Measurements from ENCODE around the gene PARD3. TPM values are rescaled to one million over a fixed set of nuclear protein-coding genes. Genes with fewer than 3 reads are reported as not detected.

The PARD3 gene
- total RNA-seq, 1 experiment from 2014 or later: 51.8 TPM

GRCh38 chr10:34154383-34154900, 660.7 kb downstream of the PARD3 start:
- DNase-seq (ENCODE audit: low spot score) (no peak), ATAC-seq (no peak)
- ChIA-PET CTCF (no interaction called here), POLR2A (no interaction called here)
- H3K9me3 Mint-ChIP-seq: no peaks in the 10 kb centered on the region
- H3K4me3 Mint-ChIP-seq: no peak overlapping the region
- peaks cover 15% of the 10 kb centered on the region for H3K4me1 Mint-ChIP-seq
- no peaks in the 10 kb centered on the region for H3K36me3 Mint-ChIP-seq
- H3K27me3 Mint-ChIP-seq (ENCODE audit: low read depth): no peaks in the 10 kb centered on the region
- no peak overlapping the region; the same call in 1 of the 2 replicates for H3K27ac Mint-ChIP-seq
- TF ChIP-seq CDX4 (CRISPR knock-in tag; IDR thresholded peaks at IDR 0.05; ENCODE audit: borderline replicate concordance) (no peak), MXD4 (CRISPR knock-in tag; IDR thresholded peaks at IDR 0.05; ENCODE audit: borderline replicate concordance) (no peak), ZNF219 (CRISPR knock-in tag; IDR thresholded peaks at IDR 0.05; ENCODE audit: borderline replicate concordance) (no peak), NFE2L1 (CRISPR knock-in tag; IDR thresholded peaks at IDR 0.05) (no peak), PRRX2 (CRISPR knock-in tag; IDR thresholded peaks at IDR 0.05) (no peak), JUN (CRISPR knock-in tag; IDR thresholded peaks at IDR 0.05) (no peak), TCF7 (CRISPR knock-in tag; IDR thresholded peaks at IDR 0.05; ENCODE audit: low read depth) (no peak), ZNF263 (CRISPR knock-in tag; IDR thresholded peaks at IDR 0.05; ENCODE audit: low read depth) (no peak), E2F1 (CRISPR knock-in tag; IDR thresholded peaks at IDR 0.05) (no peak), CTCF (IDR thresholded peaks at IDR 0.05) (no peak), AR (CRISPR knock-in tag; IDR thresholded peaks at IDR 0.05) (no peak), PRDM15 (CRISPR knock-in tag; IDR thresholded peaks at IDR 0.05) (no peak), STAT6 (CRISPR knock-in tag; conservative IDR thresholded peaks at IDR 0.05; ENCODE audit: low read depth) (no peak), AFF4 (CRISPR knock-in tag; IDR thresholded peaks at IDR 0.05; ENCODE audit: borderline replicate concordance) (no peak), NR3C1 (CRISPR knock-in tag; conservative IDR thresholded peaks at IDR 0.05; ENCODE audit: low read depth) (no peak)
